ENCODE data around the gene ACTR2.

Gene ACTR2

GRCh38 chr2:65291216-65292105, 63.8 kb downstream of the ACTR2 start:
- TF ChIP-seq CTCF (IDR thresholded peaks at IDR 0.05) = no peak

- TF ChIP-seq CTCF (IDR thresholded peaks at IDR 0.05) = no peak
Observed at GRCh38 chr2:65292106-65292400, 64.4 kb downstream of the ACTR2 start.

- no peak for TF ChIP-seq CTCF (IDR thresholded peaks at IDR 0.05)
Observed at GRCh38 chr2:65292461-65293011, 64.9 kb downstream of the ACTR2 start.

- no peak for TF ChIP-seq CTCF (IDR thresholded peaks at IDR 0.05)
Observed at GRCh38 chr2:65293376-65293775, 65.7 kb downstream of the ACTR2 start.

- no peak for TF ChIP-seq CTCF (IDR thresholded peaks at IDR 0.05)
Observed at GRCh38 chr2:65294136-65294535, 66.5 kb downstream of the ACTR2 start.

GRCh38 chr2:65294701-65295100, 67.1 kb downstream of the ACTR2 start:
- no peak for TF ChIP-seq CTCF (IDR thresholded peaks at IDR 0.05)

- TF ChIP-seq CTCF (IDR thresholded peaks at IDR 0.05) = no peak
Observed at GRCh38 chr2:65296971-65297370, 69.3 kb downstream of the ACTR2 start.
